Omental fat pad (tissue), 4 donors: ENCODE data around the gene GAS2L2. TPM values are rescaled to one million over a fixed set of nuclear protein-coding genes. Genes with fewer than 3 reads are reported as not detected.
A peak's percentile ranks its signal among the peaks of the same experiment; 100 is the strongest.

Experiments used
- ATAC-seq: fragments of 150-250 bp; one replicate; pipeline ENCODE4 v1.9.1; 2016; ENCODE audit warnings: mild to moderate bottlenecking, moderate library complexity; ENCODE audit not compliant: low FRiP score
- DNase-seq: peaks from one replicate; pipeline ENCODE4 v3.0.0-alpha.2; 2019; ENCODE audit warnings: low spot score
- CTCF ChIP-seq, 3 donors: fragments of 450-650 bp; IDR thresholded peaks; one replicate each; pipeline ENCODE4 v1.5.1; 2016 to 2017; ENCODE audit warnings: antibody characterized with exemption in 3 of 3, mild to moderate bottlenecking in 3 of 3, moderate library complexity in 2 of 3
- total RNA-seq, 4 donors: library from RNA; depleted of rRNA; stranded (reverse); fragments of >200 nt; gene quantifications; one replicate each; pipeline ENCODE4 v1.1.0, GENCODE V29; 2016

The GAS2L2 gene
- total RNA-seq, 4 donors from 2014 or later, result 0.37 to 0.82 (median 0.48) TPM; not detected in 1

DNA sequence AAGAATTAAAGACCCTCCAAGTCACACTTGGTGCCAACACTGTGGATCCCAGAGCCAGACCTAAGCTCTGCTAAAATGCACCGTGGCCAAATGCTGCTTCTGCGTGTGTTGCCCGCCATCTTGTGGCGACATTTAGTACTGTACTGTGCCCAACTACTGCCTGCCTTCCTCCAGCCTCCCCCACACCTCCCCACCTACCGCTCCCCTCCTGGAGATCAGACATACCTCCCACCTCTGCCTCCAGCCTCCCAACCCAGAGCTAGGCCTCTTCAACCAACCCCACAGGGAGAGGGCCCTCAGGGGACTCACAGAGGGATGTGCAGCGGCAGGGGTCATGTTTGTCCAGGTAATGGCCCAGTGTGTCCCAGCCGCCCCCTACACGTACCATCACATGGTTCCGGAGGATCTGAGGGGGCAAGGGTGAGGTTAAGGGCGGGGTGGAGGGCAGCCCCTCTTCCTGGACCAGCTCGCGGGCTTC is 5.5 kb downstream of the GAS2L2 start:
- peak in 1 of 3 donors; percentile 81 for TF ChIP-seq CTCF (IDR thresholded peaks at IDR 0.05)
- peak; percentile 89 for DNase-seq
- ATAC-seq, result peak; percentile 82

- TF ChIP-seq CTCF (IDR thresholded peaks at IDR 0.05), result no peak
- no peak for DNase-seq
- ATAC-seq, result no peak
These were observed 7.2 kb downstream of the GAS2L2 start for GRCh38 chr17:35745749-35746320.

DNA sequence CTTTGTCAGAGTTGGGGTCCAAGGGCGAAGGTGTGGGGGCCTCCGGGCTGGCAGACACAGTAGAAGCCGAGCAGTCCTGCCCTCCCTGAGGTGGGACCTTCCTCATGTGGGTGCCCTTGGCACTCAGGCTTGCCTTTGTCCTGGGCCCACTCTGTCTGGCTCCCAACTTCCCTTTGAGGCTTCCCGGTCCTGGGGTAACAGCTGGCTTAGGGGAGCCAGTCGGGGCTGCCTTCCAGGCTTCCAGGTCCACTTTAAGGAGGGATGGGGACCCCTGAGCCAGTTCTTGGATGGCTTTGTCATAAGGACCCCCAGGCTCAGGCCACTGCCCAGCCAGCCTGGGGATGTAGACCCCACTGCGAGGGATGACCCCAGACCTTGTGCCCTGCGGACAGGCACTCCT is 7.8 kb downstream of the GAS2L2 start:
- ATAC-seq, result no peak
- no peak for TF ChIP-seq CTCF (IDR thresholded peaks at IDR 0.05)
- DNase-seq, result no peak

- no peak for TF ChIP-seq CTCF (IDR thresholded peaks at IDR 0.05)
- DNase-seq, result no peak
- no peak for ATAC-seq
These were observed 8.2 kb downstream of the GAS2L2 start for GRCh38 chr17:35744830-35745229.

DNA sequence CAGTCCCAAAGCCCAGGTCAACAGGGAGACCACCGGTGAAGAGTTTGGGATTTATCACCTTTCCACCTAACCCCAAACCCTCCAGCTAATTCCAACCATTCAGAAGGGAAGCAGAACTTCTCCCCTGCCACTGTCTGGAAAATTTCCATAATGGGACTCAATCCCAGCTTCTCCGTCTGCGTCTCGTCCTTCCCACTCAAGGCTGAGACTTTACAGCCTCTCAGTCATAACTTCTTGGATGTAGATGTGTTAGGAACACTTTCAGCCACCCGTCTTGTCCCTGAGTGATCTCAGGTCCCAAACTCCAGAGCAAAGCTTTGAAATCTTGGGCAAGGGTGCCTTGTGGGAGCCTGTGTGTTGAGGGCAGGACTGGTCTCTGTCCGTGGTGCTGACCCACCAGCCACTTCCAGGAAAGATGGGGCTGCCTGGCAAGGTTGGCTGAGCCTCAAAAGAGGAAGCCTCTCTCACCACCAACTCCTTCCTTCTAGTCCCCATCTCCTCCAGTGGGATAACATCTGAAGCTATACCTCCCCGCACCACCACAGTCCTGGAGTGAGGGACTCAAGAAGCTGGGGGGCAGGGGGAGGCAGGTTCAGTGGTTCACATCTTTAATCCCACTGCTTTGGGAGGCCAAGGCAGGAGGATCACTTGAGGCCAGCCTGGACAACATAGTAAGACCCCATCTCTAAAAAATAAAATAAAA is 9.3 kb downstream of the GAS2L2 start:
- no peak for ATAC-seq
- DNase-seq, result no peak
- TF ChIP-seq CTCF (IDR thresholded peaks at IDR 0.05), result no peak

- ATAC-seq (no peak), DNase-seq (no peak)
- no peak for TF ChIP-seq CTCF (IDR thresholded peaks at IDR 0.05)
These were observed 10.1 kb downstream of the GAS2L2 start for GRCh38 chr17:35742896-35743477.
